ENCODE results near the gene SNX17.
"Not testable (repeated sequence)": the region's sequence is repeated elsewhere in the genome, so short reads cannot be mapped to it uniquely, and the experiment has no call there.

Gene SNX17

DNA sequence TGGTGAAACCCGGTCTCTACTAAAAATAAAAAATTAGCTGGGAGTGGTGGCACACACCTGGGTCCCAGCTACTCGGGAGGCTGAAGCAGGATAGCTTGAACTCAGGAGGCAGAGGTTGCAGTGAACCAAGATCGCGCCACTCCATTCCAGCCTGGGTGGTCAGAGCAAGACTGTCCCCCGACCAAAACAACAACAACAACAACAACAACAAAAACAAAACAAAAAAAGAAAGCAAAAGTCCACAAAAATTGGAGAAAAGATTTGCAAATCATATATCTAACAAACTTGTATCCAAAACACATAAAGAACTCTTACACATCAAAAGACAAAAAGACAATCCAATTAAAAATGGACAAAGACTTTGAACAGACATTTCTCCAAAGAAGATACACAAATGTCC, 28.5 kb downstream of the SNX17 start:
- DNase-seq (ENCODE audit: low spot score): no peak
- FAIRE-seq: no peak

DNA sequence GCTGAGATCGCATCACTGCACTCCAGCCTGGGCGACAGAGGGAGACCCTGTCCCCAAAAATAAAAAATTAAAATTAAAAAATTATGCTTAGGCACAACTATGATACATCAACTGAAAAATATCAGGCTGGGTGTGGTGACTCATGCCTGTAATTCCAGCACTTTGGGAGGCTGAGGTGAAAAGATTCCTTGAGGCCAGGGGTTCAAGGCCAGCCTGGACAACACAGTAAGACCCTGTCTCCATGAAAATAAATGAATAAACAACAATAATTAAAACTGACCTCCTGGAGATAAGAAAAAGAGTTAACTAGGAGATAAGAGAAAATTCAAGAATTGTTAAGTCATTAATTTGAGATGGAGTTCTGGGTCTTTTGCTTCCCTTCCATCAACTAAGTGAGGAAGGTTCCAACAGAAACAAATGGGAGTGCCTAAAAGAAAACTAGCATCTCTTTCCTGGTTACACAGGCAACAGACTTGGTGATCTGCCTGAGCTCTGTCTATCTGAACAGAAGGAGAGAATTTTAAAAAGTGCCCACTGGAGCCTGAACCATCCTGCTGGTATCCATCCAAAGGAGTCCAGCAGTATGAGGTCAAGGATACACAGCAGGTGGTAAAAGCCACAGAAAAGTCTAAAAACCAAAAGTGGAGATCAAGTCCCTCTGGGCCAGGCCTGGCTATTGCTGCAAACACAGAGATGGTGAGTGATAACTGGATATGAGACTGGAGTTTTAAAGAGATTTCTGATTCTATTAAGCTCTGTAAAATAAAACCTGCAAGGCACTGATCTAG, 30.1 kb downstream of the SNX17 start:
- FAIRE-seq (no peak), DNase-seq (ENCODE audit: low spot score) (no peak)

DNA sequence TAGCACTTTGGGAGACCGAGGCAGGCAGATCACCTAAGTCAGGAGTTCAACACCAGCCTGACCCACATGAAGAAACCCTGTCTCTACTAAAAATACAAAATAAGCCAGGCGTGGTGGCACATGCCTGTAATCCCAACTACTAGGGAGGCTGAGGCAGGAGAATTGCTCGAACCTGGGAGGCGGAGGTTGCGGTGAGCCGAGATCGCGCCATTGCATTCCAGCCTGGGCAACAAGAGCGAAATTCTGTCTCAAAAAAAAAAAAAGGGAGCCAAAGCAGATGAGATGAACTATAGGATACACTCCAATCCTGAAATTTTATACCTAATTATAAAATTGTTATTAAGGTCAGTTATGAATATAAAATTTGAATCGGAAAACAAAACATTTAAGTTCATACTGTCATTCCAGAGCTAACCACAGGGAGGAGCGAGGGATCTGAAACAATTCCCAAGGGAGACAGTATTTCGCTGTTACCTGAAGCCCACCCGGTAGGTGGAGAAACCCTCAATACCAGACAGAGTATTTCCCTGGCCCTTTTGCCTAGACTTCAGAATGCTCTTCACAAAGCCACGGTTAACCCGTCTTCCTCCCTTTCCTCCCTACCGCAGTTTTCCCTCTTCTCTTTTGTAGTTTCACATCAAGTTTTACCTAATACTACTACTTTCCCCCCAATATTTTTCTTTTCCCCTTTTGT, 37.5 kb downstream of the SNX17 start:
- FAIRE-seq: peak; percentile 49
- peak; percentile 51 for DNase-seq (ENCODE audit: low spot score)

- FAIRE-seq (no peak), DNase-seq (ENCODE audit: low spot score) (no peak)
Observed at GRCh38 chr2:27408601-27409320, 38.3 kb downstream of the SNX17 start.

DNA sequence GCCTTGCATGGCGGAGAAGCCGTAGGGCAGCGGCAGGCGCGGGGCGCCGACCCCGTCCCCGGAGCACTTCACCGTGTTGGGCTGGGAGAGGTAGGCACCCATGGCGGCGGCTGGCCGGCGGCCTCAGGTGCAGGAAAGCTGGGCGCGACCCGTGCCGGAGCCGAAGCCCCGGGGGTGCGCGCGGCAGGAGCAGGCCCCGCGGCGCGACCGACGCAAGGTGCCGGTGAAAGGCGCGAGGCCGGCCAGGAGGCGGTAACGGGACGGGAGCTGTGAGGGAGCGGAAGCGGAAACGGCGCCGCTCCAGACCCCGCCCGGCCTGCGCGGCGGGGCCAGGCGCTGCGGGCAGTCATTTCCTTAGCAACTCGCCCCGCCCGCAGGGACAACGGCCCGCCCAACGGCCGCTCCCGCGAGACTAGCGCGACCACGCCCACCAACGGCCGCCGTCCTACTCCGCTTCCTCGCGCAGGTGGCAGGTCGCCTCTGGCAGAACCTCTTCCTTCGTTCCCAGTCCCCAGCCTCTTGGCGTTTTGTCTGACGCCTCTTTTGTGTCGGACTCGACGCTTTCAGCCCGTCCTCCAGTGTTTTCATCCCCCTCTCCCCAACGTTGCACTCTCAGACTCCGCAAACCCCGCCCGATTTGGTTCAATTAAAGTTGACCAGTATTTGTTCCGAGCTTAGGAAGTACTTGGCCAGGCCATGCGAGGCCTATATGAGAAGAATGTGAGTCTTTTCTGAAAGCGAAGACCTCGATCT, 39.1 kb downstream of the SNX17 start, which contains the start of gene PPM1G:
TSS of gene PPM1G (minus strand) at position 271 of the 753 bp plus-strand sequence. CDS start at position 102, 169 bp downstream.
- DNase-seq (ENCODE audit: low spot score) (peak; percentile 82), FAIRE-seq (no peak)

GRCh38 chr2:27412419-27413152, 42.2 kb downstream of the SNX17 start:
- FAIRE-seq (no peak), DNase-seq (ENCODE audit: low spot score) (no peak)

- DNase-seq (ENCODE audit: low spot score): no peak
- FAIRE-seq: no peak
Observed at GRCh38 chr2:27416151-27416550, 45.7 kb downstream of the SNX17 start.

DNA sequence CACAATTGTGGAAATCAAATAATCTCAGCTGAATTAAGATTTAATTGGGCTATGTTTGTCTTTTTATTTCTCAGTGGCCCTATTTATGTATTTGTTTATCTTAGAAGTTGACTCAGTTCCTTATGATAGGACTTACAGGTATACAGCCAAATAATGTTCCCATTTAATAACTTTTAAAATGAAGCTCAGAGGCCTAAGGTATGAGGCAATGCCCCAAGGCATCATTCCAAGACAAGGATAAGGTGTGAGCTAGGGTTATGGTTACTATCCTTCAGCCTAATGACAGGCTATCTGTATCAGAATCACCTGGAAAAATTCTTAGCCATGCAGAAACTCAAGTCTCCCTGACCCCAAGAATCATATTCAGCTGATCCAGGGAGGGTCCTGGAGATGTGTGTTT, 50.6 kb downstream of the SNX17 start:
- no peak for FAIRE-seq
- DNase-seq (ENCODE audit: low spot score): no peak

DNA sequence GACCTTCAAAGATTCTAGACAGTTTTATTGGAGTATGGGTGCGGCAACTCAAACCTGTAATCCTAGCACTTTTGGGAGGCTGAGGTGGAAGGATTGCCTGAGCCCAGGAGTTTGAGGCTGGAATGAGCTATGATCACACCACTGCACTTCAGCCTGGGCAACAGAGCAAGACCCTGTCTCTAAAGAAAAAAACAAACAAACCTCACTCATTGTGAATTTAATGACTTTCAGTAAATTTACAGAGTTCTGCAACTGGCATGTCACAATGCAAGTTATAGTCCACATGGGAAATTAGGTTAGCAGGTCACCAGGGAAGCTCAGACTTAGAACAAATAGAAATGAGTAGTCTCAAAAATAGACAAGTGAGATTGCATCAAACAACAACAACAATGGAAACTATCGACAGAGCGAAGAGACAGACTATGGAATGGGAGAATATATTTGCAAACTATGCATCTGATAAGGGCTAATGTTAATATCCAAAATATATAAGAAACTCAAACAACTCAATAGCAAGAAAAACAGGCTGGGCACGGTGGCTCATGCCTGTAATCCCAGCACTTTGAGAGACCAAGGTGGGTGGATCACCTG, 51.3 kb downstream of the SNX17 start:
- FAIRE-seq (no peak), DNase-seq (ENCODE audit: low spot score) (no peak)

GRCh38 chr2:27422958-27423357, 52.5 kb downstream of the SNX17 start:
- no peak for FAIRE-seq
- DNase-seq (ENCODE audit: low spot score): no peak

DNA sequence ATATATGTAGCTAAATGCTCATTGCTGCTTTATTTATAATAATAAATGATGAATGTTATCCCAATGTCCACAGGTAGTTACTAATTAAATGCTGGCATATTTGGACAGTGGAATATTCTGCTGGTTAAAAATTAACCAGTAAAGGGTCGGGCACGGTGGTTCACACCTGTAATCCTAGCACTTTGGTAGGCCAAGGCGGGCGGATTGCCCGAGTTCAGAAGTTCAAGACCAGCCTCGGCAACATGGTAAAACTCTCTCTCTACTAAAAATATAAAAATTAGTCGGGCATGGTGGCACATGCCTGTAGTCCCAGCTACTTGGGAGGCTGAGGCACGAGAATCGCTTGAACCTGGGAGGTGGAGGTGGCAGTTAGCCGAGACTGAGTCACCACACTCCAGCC, 54.6 kb downstream of the SNX17 start:
- not testable (repeated sequence) for FAIRE-seq; DNase-seq (ENCODE audit: low spot score)

All from RCC 7860 (cell line).